HCT116 (cell line): Measurements from ENCODE around the gene IL26. TPM values are rescaled to one million over a fixed set of nuclear protein-coding genes. Genes with fewer than 3 reads are reported as not detected.

Experiments
- ATAC-seq: fragments of 200-7000 bp; cut with Tn5 transposase; 2 replicates; pipeline ENCODE4 v1.9.1; 2020; ENCODE audit warnings: mild to moderate bottlenecking, moderate library complexity
- BruUV-seq: library from RNA; stranded (reverse); fragments of 400-500 nt; replicated peaks from 2 replicates; lab custom pipeline; 2021; lab: Mats Ljungman, UMichigan
- CTCF ChIA-PET: fragments of 300-600 bp; sonication (Branson Sonifier 250); formaldehyde crosslinking; loops from one replicate; lab custom pipeline; 2021; ENCODE audit warnings: antibody characterized with exemption; lab: Charles Lee
- POLR2A ChIA-PET: fragments of 300-600, 350-600 bp; sonication (Branson Sonifier 250); formaldehyde crosslinking; loops from one replicate; lab custom pipeline; 2021; ENCODE audit warnings: antibody characterized with exemption; lab: Charles Lee
- RAD21 ChIA-PET, 2 experiments: fragments of 300-600 bp; sonication (Branson Sonifier 250); formaldehyde crosslinking; loops; one replicate each; lab custom pipeline; 2023; ENCODE audit warnings: low total read pairs in 2 of 2; ENCODE audit not compliant: uncharacterized antibody in 2 of 2, unreplicated experiment in 2 of 2, low non-redundant PET in 1 of 2; lab: Charles Lee
- DNase-seq: peaks from one replicate; pipeline ENCODE4 v3.0.0-alpha.2; 2010; ENCODE audit warnings: low read depth, low spot score
- H2AFZ ChIP-seq: fragments of 200-600 bp; shearing (Covaris generic), sonication (generic); 2 replicates; pipeline ENCODE4 v1.6.1; 2017; ENCODE audit warnings: low read depth, mixed run types, mixed read lengths, antibody characterized with exemption, low read length; ENCODE audit not compliant: poor library complexity, severe bottlenecking
- H3K27ac ChIP-seq: 2 replicates; pipeline ENCODE4 v1.5.1; 2012; ENCODE audit warnings: low read depth, low read length
- H3K27me3 ChIP-seq: fragments of 200-600 bp; sonication (generic); 2 replicates; pipeline ENCODE4 v1.6.1; 2016; ENCODE audit warnings: mixed run types, low read length, mixed read lengths; ENCODE audit not compliant: insufficient read depth
- H3K36me3 ChIP-seq, 2 experiments: fragments of 200-500 bp in 1 of 2; fragments of 200-600 bp in 1 of 2; sonication (Bioruptor generic) in 1 of 2; sonication (generic) in 1 of 2; 2 replicates each; pipeline versions ENCODE4 v1.5.1 to v1.6.1; 2014 to 2016; ENCODE audit warnings: low read length in 2 of 2, inconsistent platforms in 1 of 2, mixed read lengths in 1 of 2, mixed run types in 1 of 2; ENCODE audit not compliant: insufficient read depth in 2 of 2, control insufficient read depth in 1 of 2
- H3K4me1 ChIP-seq, 2 experiments: fragments of 200-600 bp in 1 of 2; sonication (generic) in 1 of 2; 2 replicates each; pipeline versions ENCODE4 v1.5.1 to v1.6.1; 2012 to 2017; ENCODE audit warnings: low read length in 2 of 2, inconsistent platforms in 1 of 2, mild to moderate bottlenecking in 1 of 2, mixed read lengths in 1 of 2, mixed run types in 1 of 2, moderate library complexity in 1 of 2; ENCODE audit not compliant: insufficient read depth in 2 of 2, control insufficient read depth in 1 of 2
- H3K4me2 ChIP-seq: fragments of 200-600 bp; sonication (generic); 2 replicates; pipeline ENCODE4 v1.6.1; 2017; ENCODE audit warnings: mixed run types, low read length, mixed read lengths
- H3K4me3 ChIP-seq, 2 experiments: fragments of 200-600 bp in 1 of 2; sonication (generic) in 1 of 2; replicated peaks in 1 of 2; 2 replicates each; pipeline ENCODE4 v1.5.1; 2011 to 2016; ENCODE audit warnings: low read length in 2 of 2, control low read depth in 1 of 2, low read depth in 1 of 2, mild to moderate bottlenecking in 1 of 2, mixed read lengths in 1 of 2, mixed run types in 1 of 2
- H3K79me2 ChIP-seq: fragments of 200-600 bp; sonication (generic); 2 replicates; pipeline ENCODE4 v1.6.1; 2017; ENCODE audit warnings: mild to moderate bottlenecking, mixed run types, low read length, moderate library complexity, mixed read lengths; ENCODE audit not compliant: insufficient read depth
- H3K9ac ChIP-seq: fragments of 200-600 bp; sonication (generic); 2 replicates; pipeline ENCODE4 v1.6.1; 2016; ENCODE audit warnings: low read length, mixed read lengths
- H3K9me2 ChIP-seq: fragments of 200-600 bp; sonication (generic), shearing (Covaris generic); 2 replicates; pipeline ENCODE4 v1.6.1; 2017; ENCODE audit warnings: mixed run types, mild to moderate bottlenecking, moderate library complexity; ENCODE audit not compliant: insufficient read depth
- H3K9me3 ChIP-seq, 2 experiments: fragments of 200-500 bp in 1 of 2; fragments of 200-600 bp in 1 of 2; sonication (Bioruptor generic) in 1 of 2; sonication (generic) in 1 of 2; 2 replicates each; pipeline ENCODE4 v1.6.1; 2014 to 2017; ENCODE audit warnings: low read length in 2 of 2, mixed read lengths in 2 of 2, inconsistent platforms in 1 of 2, low read depth in 1 of 2, mild to moderate bottlenecking in 1 of 2, mixed run types in 1 of 2, moderate library complexity in 1 of 2; ENCODE audit not compliant: control insufficient read depth in 1 of 2, insufficient read depth in 1 of 2
- H4K20me1 ChIP-seq: fragments of 200-600 bp; sonication (generic), shearing (Covaris generic); 2 replicates; pipeline ENCODE4 v1.6.1; 2017; ENCODE audit warnings: mixed run types, mild to moderate bottlenecking, moderate library complexity; ENCODE audit not compliant: insufficient read depth
- CBX3 ChIP-seq: IDR thresholded peaks from 2 replicates; pipeline ENCODE4 v1.6.1; 2012; ENCODE audit warnings: low read depth
- CEBPB ChIP-seq: IDR thresholded peaks from 2 replicates; pipeline ENCODE4 v1.6.1; 2012; ENCODE audit warnings: low read depth
- EZH2 ChIP-seq: fragments of 200-600 bp; sonication (generic); IDR thresholded peaks from 2 replicates; pipeline ENCODE4 v1.6.1; 2017; ENCODE audit warnings: antibody characterized with exemption, mixed run types
- EZH2phosphoT487 ChIP-seq: fragments of 200-600 bp; IDR thresholded peaks from 2 replicates; pipeline ENCODE4 v1.6.1; 2018; ENCODE audit warnings: antibody characterized with exemption, borderline replicate concordance
- FOSL1 ChIP-seq: IDR thresholded peaks from 2 replicates; pipeline ENCODE4 v1.6.1; 2012; ENCODE audit warnings: low read depth
- JUND ChIP-seq: IDR thresholded peaks from 2 replicates; pipeline ENCODE4 v1.6.1; 2012
- MAX ChIP-seq: IDR thresholded peaks from 2 replicates; pipeline ENCODE4 v1.6.1; 2012
- RAD21 ChIP-seq: IDR thresholded peaks from 2 replicates; pipeline ENCODE4 v1.6.1; 2012; ENCODE audit warnings: low read depth, mild to moderate bottlenecking
- SIN3A ChIP-seq: IDR thresholded peaks from 2 replicates; pipeline ENCODE4 v1.6.1; 2012; ENCODE audit warnings: low read depth
- SP1 ChIP-seq: IDR thresholded peaks from 2 replicates; pipeline ENCODE4 v1.6.1; 2012; ENCODE audit warnings: low read depth
- TCF7L2 ChIP-seq: IDR thresholded peaks from 2 replicates; pipeline ENCODE4 v1.7.0; 2011; ENCODE audit warnings: borderline replicate concordance, inconsistent platforms; ENCODE audit not compliant: insufficient read depth, insufficient read length; ENCODE audit errors: extremely low read depth
- intact Hi-C: fragments of 100-400 bp; cut with micrococcal nuclease; formaldehyde crosslinking; loops from 2 replicates; pipeline ENCODE4 v1.10.0; 2022
- total RNA-seq: library from RNA; stranded (reverse); gene quantifications from one replicate; pipeline ENCODE4 v1.2.1, GENCODE V29; 2021; ENCODE audit not compliant: unreplicated experiment
- TF ChIP-seq, protein P1 (sequence below), 3 experiments: fragments of 200-600 bp in 1 of 3; sonication (generic) in 1 of 3; IDR thresholded peaks in 2 of 3; conservative IDR thresholded peaks in 1 of 3; 2 replicates each; pipeline ENCODE4 v1.5.1; 2012 to 2017; ENCODE audit warnings: low read depth in 2 of 3, low read length in 2 of 3, antibody characterized with exemption in 1 of 3, borderline replicate concordance in 1 of 3, control low read depth in 1 of 3, mild to moderate bottlenecking in 1 of 3, mixed read lengths in 1 of 3, mixed run types in 1 of 3, moderate library complexity in 1 of 3; ENCODE audit not compliant: insufficient read depth in 1 of 3

The IL26 gene
- total RNA-seq, 1 experiment from 2014 or later: not detected

DNA sequence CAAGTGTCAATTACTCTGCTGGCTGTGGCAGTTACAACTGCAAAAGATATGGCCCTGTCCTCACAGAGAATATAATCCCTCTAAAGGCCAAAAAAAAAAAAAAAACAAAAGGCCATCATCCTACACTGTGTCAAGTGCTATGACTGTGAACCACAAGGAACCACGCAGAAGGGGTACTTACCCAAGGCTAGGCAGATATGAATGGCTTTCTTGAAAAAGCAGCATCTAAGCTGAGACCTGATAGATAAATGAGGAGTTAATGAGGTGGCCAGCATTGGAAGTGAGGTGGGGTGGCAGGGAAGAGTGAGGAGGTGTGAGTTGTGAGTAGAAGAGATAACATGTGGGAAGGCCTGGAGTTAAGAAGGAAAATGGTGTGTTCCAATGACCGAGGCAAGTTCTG lies 44.2 kb upstream of the IL26 start:
- Histone ChIP-seq H3K27me3 (no peaks in the 10 kb centered on the region), H3K79me2 (no peaks in the 10 kb centered on the region), H3K27ac (no peak overlapping the region), H3K36me3 (no peaks in the 10 kb centered on the region), H3K4me2 (no peak overlapping the region), H3K9me2 (peaks cover 2% of the 10 kb centered on the region; the same call in 1 of the 2 replicates), H4K20me1 (no peaks in the 10 kb centered on the region), H3K4me3 (no peak overlapping the region), H3K9me3 (no peaks in the 10 kb centered on the region), H3K4me1 (no peaks in the 10 kb centered on the region), H2AFZ (no peak overlapping the region), H3K9ac (no peak overlapping the region)
- CTCF ChIA-PET: no interaction called here
- POLR2A ChIA-PET: no interaction called here
- ATAC-seq (no peak), DNase-seq (no peak)
- intact Hi-C loops: no loop called here
- BruUV-seq: no TSS peak
- no peak for TF ChIP-seq TCF7L2
- TF ChIP-seq EZH2phosphoT487: no peak
- TF ChIP-seq FOSL1: no peak
- no peak for TF ChIP-seq SP1
- no peak for TF ChIP-seq MAX
- no peak for TF ChIP-seq CEBPB
- TF ChIP-seq, protein P1, sequence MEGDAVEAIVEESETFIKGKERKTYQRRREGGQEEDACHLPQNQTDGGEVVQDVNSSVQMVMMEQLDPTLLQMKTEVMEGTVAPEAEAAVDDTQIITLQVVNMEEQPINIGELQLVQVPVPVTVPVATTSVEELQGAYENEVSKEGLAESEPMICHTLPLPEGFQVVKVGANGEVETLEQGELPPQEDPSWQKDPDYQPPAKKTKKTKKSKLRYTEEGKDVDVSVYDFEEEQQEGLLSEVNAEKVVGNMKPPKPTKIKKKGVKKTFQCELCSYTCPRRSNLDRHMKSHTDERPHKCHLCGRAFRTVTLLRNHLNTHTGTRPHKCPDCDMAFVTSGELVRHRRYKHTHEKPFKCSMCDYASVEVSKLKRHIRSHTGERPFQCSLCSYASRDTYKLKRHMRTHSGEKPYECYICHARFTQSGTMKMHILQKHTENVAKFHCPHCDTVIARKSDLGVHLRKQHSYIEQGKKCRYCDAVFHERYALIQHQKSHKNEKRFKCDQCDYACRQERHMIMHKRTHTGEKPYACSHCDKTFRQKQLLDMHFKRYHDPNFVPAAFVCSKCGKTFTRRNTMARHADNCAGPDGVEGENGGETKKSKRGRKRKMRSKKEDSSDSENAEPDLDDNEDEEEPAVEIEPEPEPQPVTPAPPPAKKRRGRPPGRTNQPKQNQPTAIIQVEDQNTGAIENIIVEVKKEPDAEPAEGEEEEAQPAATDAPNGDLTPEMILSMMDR (IDR thresholded peaks at IDR 0.05 in 2 of 3, conservative IDR thresholded peaks at IDR 0.05 in 1 of 3; ENCODE audit: borderline replicate concordance in 1 of 3, insufficient read depth in 1 of 3, low read depth in 2 of 3, low read length in 2 of 3): no peak
- RAD21 ChIA-PET: no interaction called here

- Histone ChIP-seq H4K20me1 (no peaks in the 10 kb centered on the region), H3K4me3 (no peak overlapping the region), H3K9me3 (no peaks in the 10 kb centered on the region), H3K9ac (no peak overlapping the region), H3K36me3 (no peaks in the 10 kb centered on the region), H3K4me1 (no peaks in the 10 kb centered on the region), H3K79me2 (no peaks in the 10 kb centered on the region), H3K27ac (no peak overlapping the region), H3K4me2 (no peak overlapping the region), H2AFZ (no peak overlapping the region), H3K9me2 (peaks cover 2% of the 10 kb centered on the region; the same call in 1 of the 2 replicates), H3K27me3 (no peaks in the 10 kb centered on the region)
- ATAC-seq: no peak
- BruUV-seq: no TSS peak
- POLR2A ChIA-PET: no interaction called here
- intact Hi-C loops: no loop called here
- CTCF ChIA-PET: no interaction called here
- RAD21 ChIA-PET: no interaction called here
- TF ChIP-seq SIN3A (no peak), RAD21 (no peak), JUND (no peak), EZH2 (no peak), CBX3 (no peak)
- DNase-seq: no peak
Measured at GRCh38 chr12:68268967-68269366, 43.4 kb upstream of the IL26 start.
